KBM-7 (cell line): ENCODE results near the gene ITCH.

Experiments used
- DNase-seq: peaks from one replicate; pipeline ENCODE4 v3.0.0-alpha.2; 2015
- in situ Hi-C: fragments of 300-500 bp; cut with MboI; formaldehyde crosslinking; loops from 2 replicates; pipeline ENCODE4 v1.14.3; 2020; ENCODE audit warnings: low sequenced_read_pairs, low pct_unique_long_range_greater_than_20kb, mixed read lengths

ITCH gene

GRCh38 chr20:34552569-34552968, 189.5 kb downstream of the ITCH start:
- in situ Hi-C loops = no loop called here
- DNase-seq = no peak

GRCh38 chr20:34553366-34553867, 190.3 kb downstream of the ITCH start:
- in situ Hi-C loops = no loop called here
- no peak for DNase-seq

GRCh38 chr20:34557936-34558319, 194.9 kb downstream of the ITCH start:
- in situ Hi-C loops = no loop called here
- DNase-seq = no peak

GRCh38 chr20:34558320-34559218, 195.5 kb downstream of the ITCH start, which contains the start of gene MAP1LC3A:
MAP1LC3A (plus strand) TSS chr20:34558718; CDS start chr20:34558869, 151 bp downstream.
- in situ Hi-C loops = no loop called here
- DNase-seq = no peak

GRCh38 chr20:34559311-34560140, 196.5 kb downstream of the ITCH start:
- no peak for DNase-seq
- in situ Hi-C loops = no loop called here

GRCh38 chr20:34560141-34560523, 197.1 kb downstream of the ITCH start:
- no peak for DNase-seq
- in situ Hi-C loops = no loop called here

GRCh38 chr20:34560614-34561013, 197.5 kb downstream of the ITCH start:
- DNase-seq = no peak
- in situ Hi-C loops = no loop called here
